Stimulated activated CD8-positive, alpha-beta memory T cell treated with anti-CD3 and anti-CD28 coated beads, Interleukin-4, amount 100 ng/mL, for 24 hours (primary cell): ENCODE measurements around the gene DHX36.

Experiments used
- DNase-seq: peaks from one replicate; pipeline ENCODE4 v3.0.0-alpha.2; 2020; ENCODE audit warnings: low read depth

Gene DHX36, protein sequence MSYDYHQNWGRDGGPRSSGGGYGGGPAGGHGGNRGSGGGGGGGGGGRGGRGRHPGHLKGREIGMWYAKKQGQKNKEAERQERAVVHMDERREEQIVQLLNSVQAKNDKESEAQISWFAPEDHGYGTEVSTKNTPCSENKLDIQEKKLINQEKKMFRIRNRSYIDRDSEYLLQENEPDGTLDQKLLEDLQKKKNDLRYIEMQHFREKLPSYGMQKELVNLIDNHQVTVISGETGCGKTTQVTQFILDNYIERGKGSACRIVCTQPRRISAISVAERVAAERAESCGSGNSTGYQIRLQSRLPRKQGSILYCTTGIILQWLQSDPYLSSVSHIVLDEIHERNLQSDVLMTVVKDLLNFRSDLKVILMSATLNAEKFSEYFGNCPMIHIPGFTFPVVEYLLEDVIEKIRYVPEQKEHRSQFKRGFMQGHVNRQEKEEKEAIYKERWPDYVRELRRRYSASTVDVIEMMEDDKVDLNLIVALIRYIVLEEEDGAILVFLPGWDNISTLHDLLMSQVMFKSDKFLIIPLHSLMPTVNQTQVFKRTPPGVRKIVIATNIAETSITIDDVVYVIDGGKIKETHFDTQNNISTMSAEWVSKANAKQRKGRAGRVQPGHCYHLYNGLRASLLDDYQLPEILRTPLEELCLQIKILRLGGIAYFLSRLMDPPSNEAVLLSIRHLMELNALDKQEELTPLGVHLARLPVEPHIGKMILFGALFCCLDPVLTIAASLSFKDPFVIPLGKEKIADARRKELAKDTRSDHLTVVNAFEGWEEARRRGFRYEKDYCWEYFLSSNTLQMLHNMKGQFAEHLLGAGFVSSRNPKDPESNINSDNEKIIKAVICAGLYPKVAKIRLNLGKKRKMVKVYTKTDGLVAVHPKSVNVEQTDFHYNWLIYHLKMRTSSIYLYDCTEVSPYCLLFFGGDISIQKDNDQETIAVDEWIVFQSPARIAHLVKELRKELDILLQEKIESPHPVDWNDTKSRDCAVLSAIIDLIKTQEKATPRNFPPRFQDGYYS

DNA sequence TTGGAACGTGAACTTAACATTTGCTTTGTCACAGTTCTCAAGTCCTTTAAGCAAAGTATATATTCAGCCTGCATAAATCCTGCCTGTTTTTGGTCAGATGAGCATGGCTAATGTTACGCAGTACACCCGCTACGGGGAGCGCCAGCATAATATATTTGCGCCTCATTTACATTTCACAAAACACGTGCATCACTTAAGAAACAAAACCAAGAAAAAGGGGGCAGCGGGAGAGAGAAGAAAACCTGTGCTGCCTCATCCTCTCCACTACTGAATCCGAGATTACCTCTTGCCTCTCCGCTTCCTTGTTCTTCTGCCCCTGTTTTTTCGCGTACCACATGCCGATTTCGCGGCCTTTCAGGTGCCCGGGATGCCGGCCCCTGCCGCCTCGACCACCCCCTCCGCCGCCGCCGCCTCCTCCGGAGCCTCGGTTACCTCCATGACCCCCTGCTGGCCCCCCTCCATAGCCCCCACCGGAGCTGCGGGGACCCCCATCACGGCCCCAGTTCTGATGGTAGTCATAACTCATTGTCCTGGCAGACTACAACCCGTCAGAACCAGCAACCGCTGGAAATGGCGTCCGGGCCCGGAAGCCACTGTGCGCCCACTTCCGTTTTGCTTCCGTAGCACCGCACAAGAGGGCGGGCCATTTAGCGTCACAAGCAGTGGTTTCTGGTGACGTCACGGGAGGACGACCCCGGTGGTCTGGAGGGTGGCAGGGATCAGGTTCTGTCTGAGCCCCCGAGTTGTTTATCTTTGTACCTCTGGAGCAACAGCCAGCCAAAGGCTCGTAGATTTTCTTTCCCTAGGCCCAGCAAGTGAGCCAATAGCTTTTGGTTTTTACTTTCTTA, at the start of gene DHX36:
Gene DHX36, minus strand, starts transcription at position 597 of the 848 bp plus-strand sequence. Its CDS starts 71 bp downstream, at position 526.
- DNase-seq = peak; percentile 83

DNA sequence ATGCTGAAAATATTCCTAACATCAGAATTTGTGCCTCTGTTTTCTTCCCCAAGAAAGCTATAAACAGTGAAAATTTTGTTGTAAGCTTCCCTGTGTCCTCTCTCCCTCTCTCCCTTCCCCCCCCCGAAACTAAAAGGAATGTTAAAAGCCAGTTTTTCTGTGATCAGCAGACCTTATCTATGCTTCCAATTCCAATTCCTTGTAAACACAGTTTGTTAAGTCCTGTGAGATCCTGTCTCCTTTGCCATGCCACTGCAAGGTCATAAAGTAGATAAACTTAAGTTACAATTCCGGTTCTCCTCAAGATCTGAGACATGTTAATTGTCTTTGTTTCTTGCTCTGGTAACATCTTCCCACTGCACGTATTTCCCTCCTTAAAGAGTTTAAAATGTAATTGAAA, 42.9 kb upstream of the DHX36 start:
- DNase-seq = no peak

DNA sequence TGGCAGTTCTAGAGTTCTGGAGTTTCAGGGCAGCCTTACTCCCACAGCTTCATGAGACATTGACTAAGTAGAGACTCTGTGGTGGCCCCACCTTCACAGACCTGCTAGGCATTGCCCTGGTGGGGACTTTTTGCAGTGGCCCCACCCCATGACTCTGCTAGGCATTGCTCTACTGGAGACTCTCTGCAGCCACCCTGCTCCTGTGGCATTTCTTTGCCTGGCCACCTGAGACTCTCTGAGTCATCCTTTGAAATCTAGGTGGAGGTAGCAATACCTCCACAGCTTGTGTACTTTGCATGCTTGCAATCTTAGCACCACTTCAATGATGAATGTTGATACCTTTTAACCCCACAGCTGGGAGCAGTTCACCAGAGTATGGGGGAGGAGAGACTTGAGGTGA, 40.6 kb upstream of the DHX36 start:
- DNase-seq = no peak

DNA sequence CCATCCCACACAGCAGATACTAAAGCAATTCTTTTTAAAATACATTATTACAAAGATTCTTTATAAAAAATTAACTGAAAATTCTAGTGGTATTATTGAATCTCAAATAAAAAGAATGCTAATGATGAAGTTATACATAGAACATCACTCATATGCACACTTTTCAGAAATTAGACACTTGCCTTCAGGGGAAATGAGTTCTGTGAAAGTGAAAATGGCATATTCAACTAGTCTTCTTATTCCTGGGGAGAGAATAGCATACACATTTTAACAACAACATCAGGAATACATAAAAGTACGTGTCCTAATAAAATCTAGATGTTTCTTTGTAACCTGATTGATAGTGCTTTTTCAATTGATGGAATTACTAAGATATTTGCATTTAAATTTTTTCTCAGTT, 36.8 kb upstream of the DHX36 start:
- no peak for DNase-seq

DNA sequence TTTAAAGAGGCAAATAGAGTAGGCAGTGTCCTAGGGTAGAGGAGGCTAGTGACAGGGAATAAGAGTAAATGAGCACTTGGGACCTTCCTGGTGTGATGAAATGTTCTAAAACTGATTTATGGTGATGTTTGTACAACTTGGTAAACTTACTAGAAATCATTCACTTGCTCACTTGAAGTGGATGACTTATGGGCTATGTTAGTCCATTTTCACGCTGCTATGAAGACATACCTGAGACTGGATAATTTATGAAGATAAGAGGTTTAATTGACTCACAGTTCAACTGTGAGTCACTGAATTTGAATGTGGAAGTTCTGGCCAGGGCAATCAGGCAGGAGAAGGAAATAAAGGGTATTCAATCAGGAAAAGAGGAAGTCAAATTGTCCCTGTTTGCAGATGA, 31.7 kb upstream of the DHX36 start:
- no peak for DNase-seq

DNA sequence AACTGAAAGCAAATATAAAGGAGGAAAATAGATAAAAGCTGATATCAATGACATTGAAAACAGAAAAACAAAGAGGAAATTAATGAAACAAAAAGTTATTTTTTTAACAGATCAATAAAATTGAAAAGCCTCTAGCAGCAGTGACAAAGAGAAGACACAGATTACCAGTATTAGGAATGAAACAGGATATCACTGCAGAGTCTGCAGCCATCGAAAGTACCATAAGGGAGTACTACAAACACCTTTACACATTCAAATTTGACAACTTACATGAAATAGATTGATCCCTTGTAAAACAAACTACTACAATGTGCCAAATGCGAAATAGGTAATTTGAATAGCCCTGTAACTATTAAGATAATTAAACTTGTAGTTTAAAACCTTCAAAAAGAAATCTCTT, 24.9 kb upstream of the DHX36 start:
- DNase-seq = no peak

DNA sequence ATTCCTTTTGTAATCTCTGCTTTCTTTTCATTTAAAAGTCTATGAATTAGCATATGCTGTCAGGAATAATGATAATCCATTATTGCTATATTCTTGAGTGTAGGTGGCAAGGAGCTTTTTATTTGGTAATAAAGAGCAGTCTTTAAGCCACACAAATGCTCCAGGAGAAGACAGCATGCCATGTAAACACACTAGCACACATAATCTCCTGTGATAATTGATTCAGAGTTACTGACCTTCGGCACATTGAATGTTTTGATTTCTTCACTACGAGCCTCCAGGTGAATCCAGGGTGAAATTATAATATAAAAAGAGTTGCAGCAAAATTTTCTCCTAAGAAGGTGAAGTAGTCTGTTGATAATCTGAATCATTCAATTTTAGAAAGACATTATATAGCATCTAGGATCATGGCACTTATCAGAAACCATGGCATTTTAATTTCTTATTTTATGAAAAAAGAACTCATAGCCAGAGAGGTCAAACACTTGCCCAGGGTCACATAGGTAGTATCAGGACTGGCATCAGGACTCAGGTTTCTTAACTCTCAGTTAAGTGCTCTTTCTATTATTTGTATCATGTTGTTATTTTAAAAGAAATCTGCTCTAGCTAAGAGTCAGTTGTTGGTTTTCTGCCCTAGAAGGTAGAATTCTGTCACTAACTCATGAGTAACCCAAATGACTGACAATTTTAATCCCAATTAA, 21.3 kb upstream of the DHX36 start:
- DNase-seq = no peak

DNA sequence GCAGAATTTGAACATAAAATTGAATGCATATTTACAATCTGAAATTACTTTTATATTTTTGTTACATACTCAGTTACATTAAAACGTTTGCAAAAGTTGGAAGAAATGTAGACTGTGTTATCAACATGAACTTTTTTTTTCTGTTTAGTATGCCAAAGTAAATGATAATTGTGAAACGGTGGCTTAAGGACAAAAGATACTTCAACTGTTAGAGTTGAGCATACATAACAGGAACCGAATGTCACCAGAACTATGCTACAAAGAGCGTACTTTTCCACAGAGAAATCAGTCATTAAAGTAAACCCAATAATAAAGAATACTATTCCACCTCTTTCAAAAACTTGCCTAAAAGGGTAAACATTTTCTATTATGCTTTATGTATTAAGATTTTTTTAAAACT, 14.3 kb upstream of the DHX36 start:
- DNase-seq = no peak

DNA sequence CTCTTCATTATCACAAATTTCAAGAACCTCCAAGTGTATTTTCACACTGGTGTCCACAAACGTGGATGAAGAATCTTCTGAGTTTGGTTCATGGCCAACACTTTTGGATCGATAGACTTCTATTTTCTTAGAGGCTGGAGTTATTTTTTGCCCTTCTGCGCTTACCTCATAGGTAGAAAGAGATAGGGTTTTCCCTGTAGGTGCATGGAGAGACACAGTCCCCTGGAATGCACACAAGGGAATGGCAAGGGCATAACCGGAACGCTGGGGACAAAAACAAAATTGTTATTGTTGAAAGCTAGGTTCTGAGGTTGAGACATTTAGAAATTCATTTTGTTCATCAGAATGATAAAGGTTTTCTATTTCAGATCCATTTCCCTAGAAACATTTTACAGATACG, 13.7 kb upstream of the DHX36 start:
- no peak for DNase-seq

DNA sequence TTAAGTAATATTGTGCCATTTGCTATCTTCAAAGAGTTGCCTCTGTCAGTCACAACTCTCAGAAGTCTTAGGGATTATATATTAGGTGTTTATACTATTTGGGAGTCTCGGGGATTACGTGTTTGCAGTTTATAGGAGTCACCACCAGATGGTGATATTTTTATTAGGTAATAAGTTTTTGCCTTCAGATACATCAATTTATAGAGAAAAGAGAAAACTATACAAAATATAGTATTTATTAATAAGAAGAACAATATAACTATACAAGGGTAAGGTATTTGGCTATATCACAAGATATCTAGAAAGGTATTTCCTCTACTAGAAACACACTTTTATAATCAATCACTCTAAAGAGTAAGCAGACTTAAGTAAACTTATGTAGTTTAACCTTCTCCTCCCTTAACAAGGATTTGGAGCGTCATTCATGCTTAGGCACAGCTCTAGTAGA, 10.7 kb upstream of the DHX36 start:
- no peak for DNase-seq

DNA sequence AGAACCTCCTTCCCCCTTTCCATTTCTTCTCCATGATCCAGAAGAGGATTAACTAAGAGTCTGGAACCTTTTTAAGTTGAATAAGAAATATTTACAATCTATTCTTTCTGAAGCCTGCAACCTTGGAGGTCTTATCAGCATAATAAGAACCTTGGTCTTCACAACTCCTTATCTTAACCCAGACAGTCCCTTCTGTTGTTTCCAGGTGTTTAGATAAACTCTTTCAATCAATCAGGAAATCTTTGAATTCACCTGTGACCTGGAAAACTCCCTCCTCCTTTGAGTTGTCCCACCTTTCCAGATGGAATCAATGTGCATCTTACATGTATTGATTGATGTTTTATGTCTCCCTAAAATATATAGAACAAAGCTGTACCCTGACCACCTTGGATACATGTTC, 3.6 kb upstream of the DHX36 start:
- no peak for DNase-seq

DNA sequence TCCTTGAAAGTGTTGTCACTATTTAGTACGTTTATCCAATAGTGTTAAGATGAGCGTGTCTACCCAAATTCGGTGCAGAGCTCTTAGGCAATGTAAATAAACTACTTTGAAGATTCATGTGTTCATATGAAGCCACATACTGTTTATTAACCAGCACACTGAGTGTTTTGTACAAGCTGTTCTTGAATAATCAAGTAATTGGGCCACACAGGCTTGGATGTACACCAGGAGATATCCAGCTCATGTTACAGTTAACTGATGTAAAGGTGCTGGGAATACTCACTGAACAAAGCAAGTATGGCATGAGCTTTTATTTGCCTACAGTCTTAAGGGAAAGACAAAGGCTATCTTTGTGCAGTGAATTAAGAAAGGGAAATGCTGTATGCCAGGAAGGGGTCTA, 632 bp upstream of the DHX36 start:
- DNase-seq = no peak

DNA sequence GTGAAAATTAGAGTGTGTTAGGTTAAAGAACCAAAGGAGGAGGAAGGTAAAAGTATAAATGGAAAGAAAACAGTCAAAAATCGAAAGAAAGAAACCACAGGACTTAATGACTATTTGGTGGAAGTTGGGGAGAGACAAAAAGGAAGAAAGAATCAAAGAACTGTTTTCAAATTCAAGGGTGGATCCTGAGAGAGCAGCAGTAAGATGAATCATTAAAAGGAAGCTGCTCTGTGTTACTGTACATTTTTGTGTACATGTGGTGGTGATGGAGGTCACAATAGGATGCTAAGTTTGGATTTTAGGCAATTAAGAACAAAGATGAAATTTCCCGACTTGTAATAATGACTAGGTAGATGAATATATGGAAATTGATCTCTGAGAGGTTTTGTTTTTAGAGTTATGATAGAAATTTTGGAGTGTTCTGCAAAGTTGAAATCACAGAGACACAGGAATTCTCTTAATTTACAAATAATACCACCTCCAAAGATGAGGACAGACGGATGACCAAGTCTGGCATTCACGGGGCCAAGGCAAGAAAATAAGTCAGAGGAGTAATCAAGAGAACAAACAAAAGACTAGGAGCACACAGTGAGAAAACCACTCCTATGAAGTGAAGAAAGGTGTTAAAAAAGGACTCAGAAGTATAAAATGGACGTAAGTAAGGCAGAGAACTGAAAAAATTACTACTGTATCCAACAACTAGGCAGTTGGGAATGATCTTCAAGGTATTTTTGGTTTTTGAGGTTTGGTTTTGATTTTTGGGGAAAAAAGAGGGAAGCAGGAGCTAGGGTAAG, 7.1 kb downstream of the DHX36 start:
- no peak for DNase-seq

DNA sequence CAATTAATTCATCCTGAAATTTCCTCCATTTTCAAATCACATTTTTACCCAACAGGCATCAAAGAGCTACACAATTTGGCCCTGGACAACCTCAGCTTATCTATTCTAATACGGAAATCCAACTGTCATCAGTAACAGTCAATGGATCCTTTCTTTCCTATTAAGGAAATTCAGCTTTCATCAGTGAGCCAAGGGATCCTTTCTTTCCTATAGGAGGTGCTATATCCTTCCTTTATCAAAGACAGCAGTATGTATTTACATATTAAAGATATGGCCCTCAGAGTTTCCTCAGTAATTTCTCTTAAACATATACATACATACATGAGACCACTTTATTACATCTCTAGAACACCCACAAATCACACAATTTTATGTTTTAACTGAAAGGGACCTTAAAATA, 10.1 kb downstream of the DHX36 start:
- DNase-seq = no peak

DNA sequence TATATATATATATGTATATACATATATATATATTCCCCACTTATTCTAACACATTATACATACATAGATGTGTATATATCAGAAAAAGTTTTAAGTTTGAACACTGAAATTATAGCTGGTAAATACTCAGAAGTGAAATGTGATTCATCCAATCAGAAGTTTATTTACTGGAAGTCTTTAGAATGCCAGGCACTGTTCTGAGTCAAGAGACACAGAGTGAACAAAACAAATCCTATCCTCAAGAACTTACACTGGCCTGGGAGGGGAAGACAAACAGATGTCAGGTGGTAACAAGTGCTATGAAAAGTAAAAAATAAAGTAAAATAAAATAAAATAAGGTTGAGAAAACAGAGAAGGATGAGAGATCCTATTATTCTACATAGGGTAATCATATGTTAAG, 13.4 kb downstream of the DHX36 start:
- DNase-seq = no peak

DNA sequence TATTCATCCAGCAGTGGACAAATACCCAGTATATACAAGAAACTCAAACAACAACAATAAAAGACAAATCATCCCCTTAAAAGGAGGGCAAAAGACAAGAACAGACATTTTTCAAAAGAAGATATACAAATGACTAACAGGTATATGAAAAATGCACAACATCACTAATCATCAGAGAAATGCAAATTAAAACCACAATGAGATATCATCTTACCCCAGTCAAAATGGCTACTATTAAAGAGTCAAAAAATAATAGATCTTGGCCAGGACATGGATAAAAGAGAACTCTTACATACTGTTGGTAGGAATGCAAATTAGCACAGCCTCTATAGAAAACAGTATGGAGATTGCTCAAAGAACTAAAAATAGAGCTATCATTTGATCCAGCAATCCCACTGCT, 16.9 kb downstream of the DHX36 start:
- no peak for DNase-seq

DNA sequence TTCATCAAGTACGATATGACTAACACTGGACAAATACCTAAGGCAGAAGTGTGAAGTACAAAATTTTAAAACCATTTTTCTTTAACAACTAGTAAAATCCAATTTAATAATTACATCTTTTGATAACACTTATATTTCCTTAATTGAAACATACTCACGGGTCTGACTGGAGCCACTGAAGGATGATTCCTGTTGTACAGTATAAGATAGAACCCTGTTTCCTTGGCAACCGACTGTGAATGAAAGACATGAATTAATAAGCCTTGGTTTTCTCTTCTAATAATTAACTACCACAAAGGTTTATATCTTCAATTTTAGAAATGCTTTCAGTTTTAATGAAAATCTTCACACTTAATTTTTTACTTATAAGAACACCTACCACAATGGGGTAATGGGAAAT, 19.4 kb downstream of the DHX36 start:
- no peak for DNase-seq

DNA sequence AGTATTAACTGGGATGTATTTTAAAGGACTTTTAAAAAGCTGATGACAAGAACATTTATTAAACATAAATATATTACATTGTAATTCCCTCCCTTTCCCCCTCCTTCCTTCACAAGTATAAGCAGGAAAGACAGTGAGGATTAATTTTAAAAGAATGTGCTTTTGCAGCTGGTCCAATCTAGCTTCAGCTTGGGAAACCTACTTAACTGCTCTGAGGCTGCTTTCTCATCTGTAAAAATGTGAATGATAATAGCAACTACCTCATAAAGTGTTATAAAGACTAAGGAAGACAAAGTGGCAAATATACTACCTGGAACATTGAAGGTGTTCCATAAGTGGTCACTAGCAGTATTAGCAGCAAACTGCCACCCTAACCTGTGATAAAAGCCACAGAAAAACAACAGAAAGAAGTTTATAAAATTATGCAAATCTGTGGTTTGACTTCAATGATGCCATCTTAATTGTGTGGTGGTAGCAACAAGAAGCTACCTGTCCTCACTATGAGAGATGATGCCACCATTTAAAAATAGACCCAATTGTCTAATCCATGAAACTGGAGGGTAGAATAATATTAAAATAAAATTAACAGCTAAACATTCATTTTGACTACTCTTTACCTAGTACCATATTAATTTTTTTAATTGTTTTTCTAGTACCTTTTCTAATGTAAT, 20.0 kb downstream of the DHX36 start:
- DNase-seq = no peak

DNA sequence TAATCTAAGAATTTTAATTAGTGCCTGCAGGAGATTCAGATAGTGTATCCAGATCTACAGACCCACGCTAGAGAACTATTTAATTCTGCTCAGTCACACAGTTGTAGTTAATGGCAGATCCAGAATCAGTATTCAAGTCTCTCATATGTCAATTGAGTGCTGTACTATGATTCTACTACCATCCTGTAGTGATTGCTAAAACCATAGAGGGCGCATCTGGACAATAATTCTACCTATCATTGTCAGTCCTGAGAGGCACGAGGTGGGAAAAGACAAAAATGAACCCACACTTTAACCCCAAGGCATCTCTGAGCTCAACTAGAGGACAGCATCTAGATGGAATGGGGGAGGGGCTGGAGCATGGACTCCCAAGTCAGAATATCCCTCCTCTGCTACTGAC, 22.7 kb downstream of the DHX36 start:
- DNase-seq = no peak

DNA sequence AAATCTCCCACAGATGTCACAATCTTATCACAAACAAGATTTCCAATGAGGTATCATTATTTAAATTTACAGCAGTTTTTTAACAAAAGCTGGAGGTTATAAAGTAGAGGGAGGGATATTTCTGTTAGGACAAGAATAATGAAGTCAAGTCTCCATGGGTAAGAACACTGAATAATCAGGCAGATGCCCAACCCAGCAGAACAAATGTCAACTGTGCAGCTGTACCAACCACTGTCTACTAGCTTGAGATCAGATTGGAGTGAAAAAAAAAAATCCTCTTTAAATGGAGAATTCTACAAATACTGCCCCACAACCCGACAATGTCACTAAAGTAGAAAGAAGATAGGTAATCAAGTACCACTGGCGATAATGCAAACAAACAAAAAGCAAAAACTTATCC, 30.3 kb downstream of the DHX36 start:
- DNase-seq = no peak
